Right atrium auricular region (tissue), 2 donors: ENCODE data around the gene MAT2A. TPM values are rescaled to one million over a fixed set of nuclear protein-coding genes. Genes with fewer than 3 reads are reported as not detected.

ENCODE experiments used
- DNase-seq: peaks from one replicate; pipeline ENCODE4 v3.0.0-alpha.2; 2019; ENCODE audit warnings: low spot score
- H3K27ac ChIP-seq, 2 donors: fragments of 200-600 bp; sonication (generic); 1 replicate in 1 of 2; 2 replicates in 1 of 2; pipeline ENCODE4 v1.5.1; 2016 to 2019
- H3K27me3 ChIP-seq, 2 donors: fragments of 200-600 bp; sonication (generic); one replicate each; pipeline versions ENCODE4 v1.5.1 to v1.6.0; 2017 to 2019
- H3K36me3 ChIP-seq: fragments of 200-600 bp; sonication (generic); one replicate; pipeline ENCODE4 v1.5.1; 2016
- H3K4me1 ChIP-seq, 2 donors: fragments of 200-600 bp; sonication (generic); one replicate each; pipeline versions ENCODE4 v1.5.1 to v1.6.0; 2017 to 2019
- H3K4me3 ChIP-seq, 2 donors: fragments of 200-600 bp; sonication (generic); 1 replicate in 1 of 2; 2 replicates in 1 of 2; pipeline ENCODE4 v1.5.1; 2017 to 2019; ENCODE audit warnings: mild to moderate bottlenecking in 1 of 2, moderate library complexity in 1 of 2
- H3K9me3 ChIP-seq, 2 donors: fragments of 200-600 bp; sonication (generic); one replicate each; pipeline ENCODE4 v1.5.1; 2019
- total RNA-seq, 2 donors: library from RNA; depleted of rRNA; stranded (reverse); fragments of >200 nt; gene quantifications; one replicate each; pipeline ENCODE4 v1.1.0, GENCODE V29; 2016
- TF ChIP-seq, protein P1 (sequence below), 2 donors: fragments of 200-600 bp; sonication (generic); IDR thresholded peaks; one replicate each; pipeline ENCODE4 v1.5.1; 2019; ENCODE audit warnings: antibody characterized with exemption in 2 of 2

The MAT2A gene
- total RNA-seq, 2 donors from 2014 or later: 95.6 to 101 TPM

DNA sequence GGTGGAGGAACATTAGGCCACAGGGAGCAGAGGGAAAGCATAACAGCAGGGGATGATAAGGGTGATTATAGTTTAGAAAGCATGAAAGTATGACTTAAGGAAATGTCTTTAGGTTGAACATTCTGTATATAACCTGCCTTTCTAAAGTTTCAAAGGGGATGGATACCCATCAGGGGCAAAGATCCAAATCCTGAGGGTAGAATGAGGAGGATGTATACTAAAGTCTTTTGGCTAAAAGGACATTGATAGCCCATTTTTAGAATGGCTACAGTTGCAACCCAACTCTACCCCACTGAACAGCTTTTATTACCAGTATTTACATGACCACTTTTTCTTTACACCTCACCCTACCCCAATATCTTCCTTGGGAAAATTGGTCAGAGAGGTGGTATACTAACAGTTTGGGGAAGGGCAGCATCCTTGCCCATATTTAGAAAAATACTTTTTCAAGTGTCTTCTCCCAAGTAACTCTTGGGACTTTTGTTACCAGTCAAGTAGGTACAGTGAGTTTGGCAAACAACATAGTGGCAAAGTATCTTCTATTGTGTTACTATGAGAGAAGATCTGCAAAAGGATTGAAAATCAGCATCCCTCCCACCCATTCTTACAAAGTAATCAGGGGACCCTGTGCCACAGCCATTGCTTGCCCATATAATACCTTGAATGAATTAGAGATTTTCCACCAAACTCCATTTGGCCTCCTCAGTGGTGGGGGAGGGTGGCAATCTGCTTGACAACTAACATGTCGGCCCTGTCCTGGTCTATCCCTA, 8.3 kb downstream of the MAT2A start:
- H3K27ac ChIP-seq: no peak overlapping the region
- H3K4me3 ChIP-seq: no peak overlapping the region
- TF ChIP-seq, protein P1, sequence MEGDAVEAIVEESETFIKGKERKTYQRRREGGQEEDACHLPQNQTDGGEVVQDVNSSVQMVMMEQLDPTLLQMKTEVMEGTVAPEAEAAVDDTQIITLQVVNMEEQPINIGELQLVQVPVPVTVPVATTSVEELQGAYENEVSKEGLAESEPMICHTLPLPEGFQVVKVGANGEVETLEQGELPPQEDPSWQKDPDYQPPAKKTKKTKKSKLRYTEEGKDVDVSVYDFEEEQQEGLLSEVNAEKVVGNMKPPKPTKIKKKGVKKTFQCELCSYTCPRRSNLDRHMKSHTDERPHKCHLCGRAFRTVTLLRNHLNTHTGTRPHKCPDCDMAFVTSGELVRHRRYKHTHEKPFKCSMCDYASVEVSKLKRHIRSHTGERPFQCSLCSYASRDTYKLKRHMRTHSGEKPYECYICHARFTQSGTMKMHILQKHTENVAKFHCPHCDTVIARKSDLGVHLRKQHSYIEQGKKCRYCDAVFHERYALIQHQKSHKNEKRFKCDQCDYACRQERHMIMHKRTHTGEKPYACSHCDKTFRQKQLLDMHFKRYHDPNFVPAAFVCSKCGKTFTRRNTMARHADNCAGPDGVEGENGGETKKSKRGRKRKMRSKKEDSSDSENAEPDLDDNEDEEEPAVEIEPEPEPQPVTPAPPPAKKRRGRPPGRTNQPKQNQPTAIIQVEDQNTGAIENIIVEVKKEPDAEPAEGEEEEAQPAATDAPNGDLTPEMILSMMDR (IDR thresholded peaks at IDR 0.05): no peak
- no peaks in the 10 kb centered on the region for H3K27me3 ChIP-seq
- DNase-seq: no peak
- H3K36me3 ChIP-seq: peaks cover 73% of the 10 kb centered on the region
- H3K9me3 ChIP-seq: no peaks in the 10 kb centered on the region
- peaks cover under 1 to 21% of the 10 kb centered on the region in 2 donors for H3K4me1 ChIP-seq

DNA sequence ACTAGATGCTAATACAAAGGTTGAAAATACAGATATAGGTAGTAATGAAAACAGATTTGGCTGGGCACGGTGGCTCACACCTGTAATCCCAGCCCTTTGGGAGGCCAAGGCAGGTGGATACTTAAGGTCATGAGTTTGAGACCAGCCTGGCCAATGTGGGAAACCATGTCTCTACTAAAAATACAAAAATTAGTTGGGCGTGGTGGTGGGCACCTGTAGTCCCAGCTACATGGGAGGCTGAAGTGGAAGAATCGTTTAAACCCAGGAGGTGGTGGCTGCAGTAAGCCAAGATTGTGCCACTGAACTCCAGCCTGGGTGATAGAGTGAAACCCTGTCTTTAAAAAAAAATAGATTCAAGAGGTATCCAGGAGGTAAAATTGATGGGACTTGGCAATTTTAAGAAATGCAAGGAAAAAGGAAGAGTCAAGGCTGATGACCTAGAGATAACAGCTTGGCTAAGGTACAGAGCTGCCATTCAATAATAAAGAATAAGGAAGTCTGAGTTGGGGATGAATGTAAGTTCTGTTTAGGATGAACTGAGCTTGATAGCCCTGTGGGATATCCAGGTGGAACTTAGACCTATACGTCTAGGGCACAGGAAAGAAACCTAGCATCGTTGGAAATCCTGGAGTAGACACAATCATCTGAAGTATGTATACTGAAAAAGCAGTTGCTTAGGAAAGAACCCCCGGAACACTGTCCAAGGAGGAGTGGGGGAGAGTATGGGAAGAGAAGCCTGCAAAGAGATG, 9.1 kb downstream of the MAT2A start:
- Histone ChIP-seq H3K4me3 (no peak overlapping the region), H3K4me1 (peaks cover 0 to 14% of the 10 kb centered on the region in 2 donors), H3K36me3 (peaks cover 73% of the 10 kb centered on the region), H3K27ac (no peak overlapping the region), H3K27me3 (no peaks in the 10 kb centered on the region), H3K9me3 (no peaks in the 10 kb centered on the region)
- TF ChIP-seq, protein P1 (IDR thresholded peaks at IDR 0.05): no peak
- no peak for DNase-seq

DNA sequence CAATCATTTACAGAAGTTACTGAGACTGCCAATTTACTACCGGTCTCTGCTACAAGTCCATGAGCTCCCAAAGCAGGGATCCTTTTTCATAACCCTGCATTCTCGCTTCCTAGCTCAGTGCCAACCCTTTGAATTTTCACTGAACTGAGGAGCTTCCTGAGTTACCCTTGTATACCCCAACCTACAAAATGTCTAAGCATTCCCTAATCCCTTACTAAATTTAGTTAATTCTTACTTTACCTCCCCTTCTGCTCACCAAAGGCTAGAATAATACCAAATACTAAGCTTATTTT, 9.6 kb downstream of the MAT2A start:
- H3K27me3 ChIP-seq: no peaks in the 10 kb centered on the region
- peaks cover 73% of the 10 kb centered on the region for H3K36me3 ChIP-seq
- TF ChIP-seq, protein P1 (IDR thresholded peaks at IDR 0.05): no peak
- H3K4me1 ChIP-seq: peaks cover 0 to 8% of the 10 kb centered on the region in 2 donors
- no peak for DNase-seq
- no peak overlapping the region for H3K27ac ChIP-seq
- H3K4me3 ChIP-seq: no peak overlapping the region
- H3K9me3 ChIP-seq: no peaks in the 10 kb centered on the region

DNA sequence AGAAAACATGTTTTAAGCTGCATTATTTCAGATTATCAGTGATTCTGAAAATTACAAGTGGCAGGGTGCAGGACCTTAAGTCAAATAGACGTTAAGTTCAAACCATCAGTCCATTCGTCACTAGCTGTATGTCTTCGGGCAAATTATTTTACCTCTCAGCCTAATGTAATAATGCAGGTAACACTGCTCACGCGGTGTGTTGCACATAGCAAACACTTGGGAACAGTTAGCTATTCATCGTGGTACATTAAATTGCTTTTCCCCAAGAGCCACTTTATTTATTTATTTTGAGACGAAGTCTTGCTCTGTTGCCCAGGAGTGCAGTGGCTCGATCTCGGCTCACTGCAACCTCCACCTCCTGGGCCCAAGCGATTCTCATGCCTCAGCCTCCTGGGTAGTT, 10.1 kb downstream of the MAT2A start:
- Histone ChIP-seq H3K4me1 (peaks cover 0 to 5% of the 10 kb centered on the region in 2 donors), H3K4me3 (no peak overlapping the region), H3K36me3 (peaks cover 73% of the 10 kb centered on the region), H3K27ac (no peak overlapping the region), H3K9me3 (no peaks in the 10 kb centered on the region), H3K27me3 (no peaks in the 10 kb centered on the region)
- TF ChIP-seq, protein P1 (IDR thresholded peaks at IDR 0.05): no peak
- DNase-seq: no peak

DNA sequence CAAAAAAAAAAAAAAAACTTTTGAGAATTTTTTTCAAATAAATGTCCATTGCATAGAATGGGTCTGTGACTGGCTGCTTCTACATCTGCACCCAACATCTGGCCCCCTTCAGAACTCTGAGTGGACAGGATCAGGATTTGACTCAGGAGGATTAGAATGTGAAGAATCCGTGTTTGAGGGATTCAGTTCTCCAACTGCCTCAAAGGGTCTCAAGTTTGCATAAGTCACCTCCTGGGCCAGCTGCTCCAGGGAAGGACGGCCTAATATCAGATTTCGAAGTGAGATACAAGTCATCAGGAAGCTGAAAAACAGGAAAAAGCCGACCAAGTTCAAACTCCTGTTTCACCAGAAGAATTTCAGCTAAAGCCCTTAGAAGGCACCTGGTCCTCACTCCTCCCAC, 10.9 kb downstream of the MAT2A start:
- no peak overlapping the region for H3K4me3 ChIP-seq
- TF ChIP-seq, protein P1 (IDR thresholded peaks at IDR 0.05): no peak
- DNase-seq: no peak
- H3K27me3 ChIP-seq: no peaks in the 10 kb centered on the region
- H3K27ac ChIP-seq: no peak overlapping the region
- H3K4me1 ChIP-seq: no peaks in the 10 kb centered on the region
- peaks cover 73% of the 10 kb centered on the region for H3K36me3 ChIP-seq
- no peaks in the 10 kb centered on the region for H3K9me3 ChIP-seq
